Tibial nerve (tissue), 4 donors: ENCODE measurements around the gene BRIX1. TPM values are rescaled to one million over a fixed set of nuclear protein-coding genes. Genes with fewer than 3 reads are reported as not detected.

ENCODE experiments used
- DNase-seq, 2 donors: peaks; one replicate each; pipeline ENCODE4 v3.0.0-alpha.2; 2019; ENCODE audit warnings: low spot score in 2 of 2
- H3K27ac ChIP-seq, 4 donors: fragments of 200-600 bp; sonication (generic) in 3 of 4; one replicate each; pipeline ENCODE4 v1.5.1; 2017 to 2019; ENCODE audit warnings: mild to moderate bottlenecking in 1 of 4
- H3K27me3 ChIP-seq, 2 donors: fragments of 200-600 bp; sonication (generic) in 1 of 2; one replicate each; pipeline versions ENCODE4 v1.5.1 to v1.6.0; 2017 to 2019
- H3K36me3 ChIP-seq, 3 donors: fragments of 200-600 bp; sonication (generic); one replicate each; pipeline ENCODE4 v1.5.1; 2018 to 2019
- H3K4me1 ChIP-seq, 4 donors: fragments of 200-600 bp; sonication (generic) in 3 of 4; one replicate each; pipeline ENCODE4 v1.5.1; 2017 to 2019
- H3K4me3 ChIP-seq, 4 donors: fragments of 200-600 bp; sonication (generic) in 3 of 4; one replicate each; pipeline ENCODE4 v1.5.1; 2017 to 2019; ENCODE audit warnings: mild to moderate bottlenecking in 1 of 4, moderate library complexity in 1 of 4
- H3K9me3 ChIP-seq, 4 donors: fragments of 200-600 bp; sonication (generic) in 3 of 4; one replicate each; pipeline ENCODE4 v1.5.1; 2017 to 2019
- EP300 ChIP-seq, 2 donors: sonication (generic); formaldehyde crosslinking; IDR thresholded peaks; one replicate each; pipeline ENCODE4 v1.6.1; 2017; ENCODE audit warnings: antibody characterized with exemption in 2 of 2, mild to moderate bottlenecking in 1 of 2
- POLR2A ChIP-seq, 2 donors: fragments of 450-650 bp; IDR thresholded peaks; one replicate each; pipeline ENCODE4 v1.6.1; 2017; ENCODE audit warnings: antibody characterized with exemption in 2 of 2, mild to moderate bottlenecking in 2 of 2, moderate library complexity in 2 of 2
- WGBS, 2 donors: methylation state at CpG; one replicate each; pipeline ENCODE4 v1.1.5; 2018; 5-methylcytosine and 5-hydroxymethylcytosine counted together
- total RNA-seq, 4 donors: library from RNA; depleted of rRNA; stranded (reverse); fragments of >200 nt; gene quantifications; one replicate each; pipeline ENCODE4 v1.1.0, GENCODE V29; 2016
- TF ChIP-seq, protein P1 (sequence below), 5 experiments: fragments of 200-600 bp in 3 of 5; fragments of 450-650 bp in 2 of 5; sonication (generic) in 3 of 5; IDR thresholded peaks; one replicate each; pipeline ENCODE4 v1.5.1; 2016 to 2019; ENCODE audit warnings: antibody characterized with exemption in 5 of 5, mild to moderate bottlenecking in 3 of 5, moderate library complexity in 2 of 5

BRIX1 gene
- total RNA-seq, 4 donors from 2014 or later, result 15.7 to 33.7 (median 22.5) TPM

DNA sequence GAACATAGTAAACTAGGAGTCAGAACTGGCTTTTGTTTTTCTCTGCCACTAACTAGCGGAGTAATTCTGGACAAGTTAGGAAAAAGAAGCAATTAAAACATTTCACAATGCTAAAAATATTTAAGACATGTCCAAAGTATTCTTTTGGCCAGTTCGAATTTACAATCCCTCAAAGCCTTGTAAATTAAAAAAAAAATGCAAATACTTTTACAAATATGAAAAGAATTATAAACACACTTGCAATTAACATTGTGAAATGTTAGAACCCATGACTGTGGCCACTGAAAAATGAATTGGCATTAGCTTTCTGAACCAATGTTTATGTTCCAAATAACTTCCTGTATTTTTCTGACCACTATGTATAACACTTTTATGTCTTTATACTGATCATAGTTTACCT lies 2.4 kb upstream of the BRIX1 start:
- Histone ChIP-seq H3K27me3 (no peaks in the 10 kb centered on the region), H3K4me1 (peaks cover 0 to 42% (median 25%) of the 10 kb centered on the region in 4 donors), H3K9me3 (no peaks in the 10 kb centered on the region), H3K27ac (peak overlapping the region in 1 of 4 donors; percentile 94), H3K4me3 (no peak overlapping the region), H3K36me3 (peaks cover 0 to 48% (median 0%) of the 10 kb centered on the region in 3 donors)
- DNase-seq, result no peak
- TF ChIP-seq EP300 (IDR thresholded peaks at IDR 0.05), result no peak
- 44 to 51% methylated on average over 2 of the region's 2 CpGs for WGBS, 2 donors

DNA sequence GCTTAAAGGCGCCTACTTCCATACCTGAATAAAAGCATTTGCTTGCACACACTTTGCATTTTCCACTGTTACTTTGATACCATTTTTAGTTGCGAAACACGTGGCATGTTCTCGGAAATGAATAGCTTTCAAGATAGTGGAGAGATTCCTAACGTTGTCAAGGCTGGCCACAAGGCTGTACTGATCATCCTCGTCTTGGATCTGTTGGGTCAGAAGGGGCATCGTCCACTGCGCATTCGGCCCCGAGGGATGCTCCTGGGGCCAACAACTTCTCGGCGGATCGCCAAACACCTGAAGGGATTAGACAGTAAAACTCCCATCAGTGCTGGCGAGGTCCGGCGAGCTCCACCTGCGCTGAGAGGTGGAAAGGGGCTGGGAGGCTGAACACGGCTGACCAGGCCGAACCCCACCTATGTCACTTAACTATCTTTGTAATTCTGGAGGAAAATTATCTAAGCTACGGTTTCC lies 806 bp upstream of the BRIX1 start:
- peaks cover 0 to 42% (median 25%) of the 10 kb centered on the region in 4 donors for H3K4me1 ChIP-seq
- H3K9me3 ChIP-seq, result no peaks in the 10 kb centered on the region
- no peak for TF ChIP-seq EP300 (IDR thresholded peaks at IDR 0.05)
- TF ChIP-seq, protein P1, sequence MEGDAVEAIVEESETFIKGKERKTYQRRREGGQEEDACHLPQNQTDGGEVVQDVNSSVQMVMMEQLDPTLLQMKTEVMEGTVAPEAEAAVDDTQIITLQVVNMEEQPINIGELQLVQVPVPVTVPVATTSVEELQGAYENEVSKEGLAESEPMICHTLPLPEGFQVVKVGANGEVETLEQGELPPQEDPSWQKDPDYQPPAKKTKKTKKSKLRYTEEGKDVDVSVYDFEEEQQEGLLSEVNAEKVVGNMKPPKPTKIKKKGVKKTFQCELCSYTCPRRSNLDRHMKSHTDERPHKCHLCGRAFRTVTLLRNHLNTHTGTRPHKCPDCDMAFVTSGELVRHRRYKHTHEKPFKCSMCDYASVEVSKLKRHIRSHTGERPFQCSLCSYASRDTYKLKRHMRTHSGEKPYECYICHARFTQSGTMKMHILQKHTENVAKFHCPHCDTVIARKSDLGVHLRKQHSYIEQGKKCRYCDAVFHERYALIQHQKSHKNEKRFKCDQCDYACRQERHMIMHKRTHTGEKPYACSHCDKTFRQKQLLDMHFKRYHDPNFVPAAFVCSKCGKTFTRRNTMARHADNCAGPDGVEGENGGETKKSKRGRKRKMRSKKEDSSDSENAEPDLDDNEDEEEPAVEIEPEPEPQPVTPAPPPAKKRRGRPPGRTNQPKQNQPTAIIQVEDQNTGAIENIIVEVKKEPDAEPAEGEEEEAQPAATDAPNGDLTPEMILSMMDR (IDR thresholded peaks at IDR 0.05), result no peak
- no peak for TF ChIP-seq POLR2A (IDR thresholded peaks at IDR 0.05)
- no peaks in the 10 kb centered on the region for H3K27me3 ChIP-seq
- DNase-seq, result no peak
- H3K4me3 ChIP-seq, result peak overlapping the region; percentile 72 to 98 (median 81)
- peak overlapping the region; percentile 47 to 94 (median 86) for H3K27ac ChIP-seq
- 3% methylated on average over 19 to 20 of the region's 20 CpGs for WGBS, 2 donors
- peaks cover 0 to 34% (median 0%) of the 10 kb centered on the region in 3 donors for H3K36me3 ChIP-seq

DNA sequence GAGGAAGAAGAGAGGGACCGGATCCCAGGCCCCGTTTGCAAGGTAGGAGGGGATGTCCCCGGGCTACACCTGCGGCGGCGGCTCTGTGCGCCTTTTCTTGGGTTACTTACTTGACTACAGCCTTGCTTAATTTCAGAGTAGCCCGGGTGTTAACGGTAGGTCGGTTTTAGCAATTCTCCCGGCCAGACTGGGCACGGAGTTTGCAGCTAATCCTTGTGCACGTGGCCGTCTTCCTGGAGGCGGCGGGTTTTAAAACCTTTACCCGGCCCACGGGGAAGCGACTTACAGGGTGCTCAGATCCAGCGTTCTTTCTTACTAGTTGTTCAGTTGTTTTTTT lies 313 bp downstream of the BRIX1 start:
- H3K27ac ChIP-seq, result peak overlapping the region in 3 of 4 donors; percentile 84 to 92 (median 87)
- no peak for DNase-seq
- no peaks in the 10 kb centered on the region for H3K9me3 ChIP-seq
- peaks cover 0 to 42% (median 25%) of the 10 kb centered on the region in 4 donors for H3K4me1 ChIP-seq
- H3K36me3 ChIP-seq, result peaks cover 0 to 34% (median 0%) of the 10 kb centered on the region in 3 donors
- 0 to 1% methylated on average over 20 of the region's 20 CpGs for WGBS, 2 donors
- TF ChIP-seq EP300 (IDR thresholded peaks at IDR 0.05), result no peak
- TF ChIP-seq, protein P1 (IDR thresholded peaks at IDR 0.05), result no peak
- no peak for TF ChIP-seq POLR2A (IDR thresholded peaks at IDR 0.05)
- H3K27me3 ChIP-seq, result no peaks in the 10 kb centered on the region
- peak overlapping the region; percentile 72 to 98 (median 81) for H3K4me3 ChIP-seq

DNA sequence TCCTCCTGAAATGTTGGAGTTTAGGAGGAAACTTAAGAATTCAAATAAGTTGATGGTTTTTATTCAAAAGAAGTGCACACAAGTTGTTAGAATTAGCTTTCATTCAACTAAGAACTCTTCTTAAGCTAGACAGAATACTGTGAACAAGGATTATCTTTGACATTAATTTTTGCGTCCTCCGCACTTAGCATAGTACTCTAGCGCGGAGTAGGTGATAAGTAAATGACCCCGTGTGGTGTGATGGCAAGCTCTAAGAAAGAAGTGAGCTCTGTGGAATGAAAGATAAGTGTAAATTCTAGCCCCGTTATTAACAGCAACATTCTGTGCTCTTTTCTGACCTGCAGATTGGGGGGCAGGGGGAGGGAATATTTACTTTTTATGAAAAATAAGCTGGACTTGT lies 1.0 kb downstream of the BRIX1 start:
- 29 to 32% methylated on average over 6 of the region's 6 CpGs for WGBS, 2 donors

DNA sequence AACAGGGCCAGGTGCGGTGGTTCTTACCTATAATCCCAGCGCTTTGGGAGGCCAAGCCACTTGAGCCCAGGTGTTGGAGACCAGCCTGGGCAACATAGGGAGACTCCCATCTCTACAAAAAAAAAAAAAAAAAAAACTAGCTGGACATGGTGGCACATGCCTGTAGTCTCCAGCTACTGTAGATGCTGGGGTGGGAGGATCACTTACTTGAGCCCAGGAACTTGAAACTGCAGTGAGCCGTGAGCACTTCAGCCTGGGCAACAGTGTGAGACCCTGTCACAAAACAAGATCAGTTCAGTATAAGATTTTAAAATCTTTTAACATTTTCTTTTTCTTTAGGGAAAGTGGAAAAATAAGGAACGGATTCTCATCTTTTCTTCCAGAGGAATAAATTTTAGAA lies 2.5 kb downstream of the BRIX1 start:
- WGBS, 2 donors, result 81 to 82% methylated on average over 4 of the region's 4 CpGs
- TF ChIP-seq POLR2A (IDR thresholded peaks at IDR 0.05), result no peak
- TF ChIP-seq, protein P1 (IDR thresholded peaks at IDR 0.05), result no peak
- TF ChIP-seq EP300 (IDR thresholded peaks at IDR 0.05), result no peak
- Histone ChIP-seq H3K4me3 (no peak overlapping the region), H3K9me3 (no peaks in the 10 kb centered on the region), H3K27ac (no peak overlapping the region), H3K36me3 (peaks cover 0 to 32% (median 0%) of the 10 kb centered on the region in 3 donors), H3K27me3 (no peaks in the 10 kb centered on the region), H3K4me1 (peaks cover 0 to 38% (median 25%) of the 10 kb centered on the region in 4 donors)
- DNase-seq, result no peak

More for the DNA sequence above, 1.0 kb downstream of the BRIX1 start:
- peaks cover 0 to 32% (median 0%) of the 10 kb centered on the region in 3 donors for H3K36me3 ChIP-seq
- DNase-seq, result no peak
- peak overlapping the region; percentile 72 to 98 (median 81) for H3K4me3 ChIP-seq
- peak overlapping the region in 2 of 4 donors; percentile 84 to 87 for H3K27ac ChIP-seq
- H3K4me1 ChIP-seq, result peaks cover 0 to 42% (median 25%) of the 10 kb centered on the region in 4 donors
- no peaks in the 10 kb centered on the region for H3K27me3 ChIP-seq
- TF ChIP-seq EP300 (IDR thresholded peaks at IDR 0.05) (no peak), POLR2A (IDR thresholded peaks at IDR 0.05) (no peak)
- TF ChIP-seq, protein P1 (IDR thresholded peaks at IDR 0.05), result no peak
- H3K9me3 ChIP-seq, result no peaks in the 10 kb centered on the region
